Right cardiac atrium (tissue), 5 donors: ENCODE data around the gene ME3. TPM values are rescaled to one million over a fixed set of nuclear protein-coding genes. Genes with fewer than 3 reads are reported as not detected.
"Not testable (repeated sequence)": the region's sequence is repeated elsewhere in the genome, so short reads cannot be mapped to it uniquely, and the experiment has no call there.

ENCODE experiments used
- ATAC-seq, 2 donors: fragments of 200-7000 bp; cut with Tn5 transposase; one replicate each; pipeline versions ENCODE4 v1.8.0 to v1.9.1; 2020; ENCODE audit warnings: moderate library complexity in 2 of 2, mild to moderate bottlenecking in 1 of 2
- DNase-seq, 3 donors: peaks; one replicate each; pipeline ENCODE4 v3.0.0-alpha.2; 2020
- H3K27ac ChIP-seq: one replicate; pipeline ENCODE4 v1.5.1; 2013; ENCODE audit warnings: mild to moderate bottlenecking, low read length, control low read depth, moderate library complexity
- H3K27me3 ChIP-seq: one replicate; pipeline ENCODE4 v1.6.1; 2013; ENCODE audit not compliant: control insufficient read depth, insufficient read depth
- H3K4me1 ChIP-seq: one replicate; pipeline ENCODE4 v1.6.1; 2013; ENCODE audit warnings: low read length; ENCODE audit not compliant: control insufficient read depth, insufficient read depth
- H3K4me3 ChIP-seq: one replicate; pipeline ENCODE4 v1.5.1; 2013; ENCODE audit warnings: low read length, control low read depth
- H3K9me3 ChIP-seq: one replicate; pipeline ENCODE4 v1.6.1; 2013; ENCODE audit warnings: low read length; ENCODE audit not compliant: control insufficient read depth
- WGBS: extraction: QIAGEN DNeasy Blood & Tissue Kit; methylation state at CpG from one replicate; pipeline ENCODE4 v1.1.7; 2013; 5-methylcytosine and 5-hydroxymethylcytosine counted together
- intact Hi-C, 4 donors: fragments of 100-400 bp; cut with DNase I; formaldehyde crosslinking; loops; one replicate each; pipeline versions ENCODE4 v1.11.0 to v1.14.0; 2022 to 2023
- polyA plus RNA-seq: library from polyadenylated mRNA; stranded (reverse); fragments of 200-250 nt; gene quantifications from one replicate; pipeline ENCODE4 v1.2.3, GENCODE V29; 2013
- total RNA-seq, 4 donors: library from RNA; stranded (reverse); fragmentation: NEBNext Ultra II Directional; extraction: Animal tissue kit (Norgen Biotek cat#: 25700); gene quantifications; one replicate each; pipeline ENCODE4 v1.2.1, GENCODE V29; 2021
- donor health status: healthy with polysubstance abuse.
- donor health status: DM: no; HTN: yes; CAD: no.
- donor health status: DM: no; HTN: no; CAD: no.
- donor health status: DM: no; HTN: yes; CAD: no; lungs with severe emphysema.
- donor health status: DM: yes; HTN: yes; CAD: no.

ME3 gene
- total and polyA plus RNA-seq, 5 donors, result 20.8 to 24.0 (median 23.6) TPM

- Histone ChIP-seq H3K27ac (no peak overlapping the region), H3K4me3 (no peak overlapping the region), H3K4me1 (peaks cover 4% of the 10 kb centered on the region), H3K27me3 (no peaks in the 10 kb centered on the region), H3K9me3 (no peaks in the 10 kb centered on the region)
- no peak for DNase-seq
- intact Hi-C loops, result no loop called here
- WGBS, result 60% methylated on average over 2 of the region's 2 CpGs
- peak in 1 of 2 donors; percentile 49 for ATAC-seq
These were observed 147.6 kb downstream of the ME3 start for GRCh38 chr11:86524620-86525352.

GRCh38 chr11:86523738-86524619 lies 148.4 kb downstream of the ME3 start:
- Histone ChIP-seq H3K9me3 (no peaks in the 10 kb centered on the region), H3K27ac (peak overlapping the region; percentile 67), H3K27me3 (no peaks in the 10 kb centered on the region), H3K4me3 (no peak overlapping the region), H3K4me1 (peaks cover 6% of the 10 kb centered on the region)
- intact Hi-C loops, result no loop called here
- DNase-seq, result no peak
- ATAC-seq, result peak; percentile 62 to 81
- 39% methylated on average over 5 of the region's 5 CpGs for WGBS

GRCh38 chr11:86522512-86522911 lies 149.9 kb downstream of the ME3 start:
- 96% methylated on average over 5 of the region's 5 CpGs for WGBS
- ATAC-seq, H3K27ac ChIP-seq, H3K4me3 ChIP-seq, H3K4me1 ChIP-seq, intact Hi-C loops, H3K9me3 ChIP-seq, H3K27me3 ChIP-seq, DNase-seq: not testable (repeated sequence)

GRCh38 chr11:86519064-86519911 lies 153.1 kb downstream of the ME3 start:
- H3K4me1 ChIP-seq, result peaks cover 14% of the 10 kb centered on the region
- ATAC-seq, result peak; percentile 70 to 82
- 29% methylated on average over 5 of the region's 5 CpGs for WGBS

GRCh38 chr11:86518211-86518610 lies 154.2 kb downstream of the ME3 start:
- WGBS, result 75% methylated on average over 6 of the region's 6 CpGs
- H3K27ac ChIP-seq, result no peak overlapping the region

More at GRCh38 chr11:86519064-86519911, 153.1 kb downstream of the ME3 start:
- Histone ChIP-seq H3K27me3 (no peaks in the 10 kb centered on the region), H3K9me3 (no peaks in the 10 kb centered on the region), H3K27ac (peak overlapping the region; percentile 75), H3K4me3 (no peak overlapping the region)
- intact Hi-C loops, result no loop called here
- no peak for DNase-seq

GRCh38 chr11:86517557-86517956 lies 154.9 kb downstream of the ME3 start:
- no peaks in the 10 kb centered on the region for H3K9me3 ChIP-seq
- 81% methylated on average over 1 of the region's 1 CpG for WGBS
- DNase-seq (no peak), ATAC-seq (no peak)
- no peaks in the 10 kb centered on the region for H3K27me3 ChIP-seq
- no peak overlapping the region for H3K4me3 ChIP-seq
- intact Hi-C loops, result no loop called here
- no peak overlapping the region for H3K27ac ChIP-seq
- H3K4me1 ChIP-seq, result peaks cover 15% of the 10 kb centered on the region

More at GRCh38 chr11:86518211-86518610, 154.2 kb downstream of the ME3 start:
- no peaks in the 10 kb centered on the region for H3K9me3 ChIP-seq
- intact Hi-C loops, result no loop called here
- no peak for ATAC-seq
- H3K4me3 ChIP-seq, result no peak overlapping the region
- no peaks in the 10 kb centered on the region for H3K27me3 ChIP-seq
- H3K4me1 ChIP-seq, result peaks cover 15% of the 10 kb centered on the region
- DNase-seq, result no peak

GRCh38 chr11:86515297-86516094 lies 156.9 kb downstream of the ME3 start:
- ATAC-seq, result peak in 1 of 2 donors; percentile 29
- H3K4me1 ChIP-seq, result peaks cover 21% of the 10 kb centered on the region
- H3K27me3 ChIP-seq, result no peaks in the 10 kb centered on the region
- WGBS, result 65% methylated on average over 7 of the region's 7 CpGs
- H3K27ac ChIP-seq, result peak overlapping the region; percentile 48
- H3K4me3 ChIP-seq, result no peak overlapping the region
- intact Hi-C loops, result no loop called here
- DNase-seq, result no peak
- H3K9me3 ChIP-seq, result no peaks in the 10 kb centered on the region

- Histone ChIP-seq H3K27me3 (no peaks in the 10 kb centered on the region), H3K27ac (no peak overlapping the region), H3K4me3 (no peak overlapping the region), H3K9me3 (no peaks in the 10 kb centered on the region), H3K4me1 (peaks cover 14% of the 10 kb centered on the region)
- intact Hi-C loops, result no loop called here
- 88% methylated on average over 1 of the region's 1 CpG for WGBS
- no peak for ATAC-seq
- no peak for DNase-seq
These were observed 158.0 kb downstream of the ME3 start for GRCh38 chr11:86514453-86514852.

GRCh38 chr11:86513746-86514373 lies 158.6 kb downstream of the ME3 start:
- WGBS, result 61% methylated on average over 1 of the region's 1 CpG
- Histone ChIP-seq H3K9me3 (no peaks in the 10 kb centered on the region), H3K27me3 (no peaks in the 10 kb centered on the region), H3K27ac (no peak overlapping the region), H3K4me3 (no peak overlapping the region), H3K4me1 (peaks cover 14% of the 10 kb centered on the region)
- ATAC-seq, result no peak
- intact Hi-C loops, result no loop called here
- no peak for DNase-seq

- no peak for ATAC-seq
- intact Hi-C loops, result no loop called here
These were observed 159.3 kb downstream of the ME3 start for GRCh38 chr11:86513138-86513537.

More at GRCh38 chr11:86513138-86513537, 159.3 kb downstream of the ME3 start:
- DNase-seq, result no peak
- 91% methylated on average over 1 of the region's 1 CpG for WGBS
- Histone ChIP-seq H3K4me1 (peaks cover 14% of the 10 kb centered on the region), H3K27ac (no peak overlapping the region), H3K4me3 (no peak overlapping the region), H3K27me3 (no peaks in the 10 kb centered on the region), H3K9me3 (no peaks in the 10 kb centered on the region)
